NT2/D1 (cell line): ENCODE data around the gene PRPS1.

Source experiments
- SUZ12 ChIP-seq: IDR thresholded peaks from 2 replicates; pipeline ENCODE4 v1.6.1; 2011; ENCODE audit not compliant: insufficient read length, insufficient read depth; ENCODE audit errors: extremely low read depth
- YY1 ChIP-seq: IDR thresholded peaks from 2 replicates; pipeline ENCODE4 v1.6.1; 2011; ENCODE audit not compliant: insufficient read length, insufficient read depth

DNA sequence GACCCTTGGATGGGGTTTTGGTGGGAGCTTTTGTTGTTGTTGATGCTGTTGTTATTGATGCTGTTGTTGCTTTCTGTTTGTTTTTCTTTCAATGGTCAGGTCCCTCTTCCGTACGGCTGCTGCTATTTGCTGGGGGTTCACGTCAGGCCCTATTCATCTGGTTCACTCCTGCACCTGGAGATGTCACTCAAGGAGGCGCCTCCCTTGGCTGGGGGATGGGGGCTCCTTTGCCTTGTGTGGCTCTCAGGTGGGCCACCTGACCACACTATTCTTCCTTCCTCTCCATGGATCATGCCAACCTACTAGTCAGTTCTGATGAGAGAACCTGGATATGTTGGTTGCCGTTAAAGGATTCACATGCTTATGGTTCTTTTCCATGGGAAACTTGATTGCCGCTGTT lies 39.1 kb upstream of the PRPS1 start:
- TF ChIP-seq YY1 (no peak), SUZ12 (no peak)
